GM12878 (cell line): ENCODE results near the gene DERA. TPM values are rescaled to one million over a fixed set of nuclear protein-coding genes. Genes with fewer than 3 reads are reported as not detected.

Experiments
- ATAC-seq: fragments of 200-7000 bp; cut with Tn5 transposase; 3 replicates; pipeline ENCODE4 v1.9.1; 2020; ENCODE audit warnings: mild to moderate bottlenecking, moderate library complexity
- BruUV-seq: library from RNA; stranded (reverse); fragments of 400-500 nt; replicated peaks from 2 replicates; lab custom pipeline; 2021; lab: Mats Ljungman, UMichigan
- CTCF ChIA-PET: fragments of 300-600 bp; sonication (Branson Sonifier 250); formaldehyde crosslinking; extraction: SDS; loops from one replicate; lab custom pipeline; 2021; ENCODE audit warnings: inconsistent platforms; lab: Yijun Ruan, JAX
- POLR2A ChIA-PET: fragments of 350-600 bp; formaldehyde crosslinking; extraction: SDS; loops from one replicate; lab custom pipeline; 2021; ENCODE audit warnings: inconsistent platforms; lab: Charles Lee
- RAD21 ChIA-PET: fragments of 300-600 bp; sonication (Branson Sonifier 250); formaldehyde crosslinking; loops from one replicate; lab custom pipeline; 2023; ENCODE audit warnings: antibody characterized with exemption; ENCODE audit not compliant: unreplicated experiment; lab: Charles Lee
- SMC1A ChIA-PET: fragments of 300-600 bp; sonication (Branson Sonifier 250); formaldehyde crosslinking; loops from one replicate; lab custom pipeline; 2023; ENCODE audit not compliant: unreplicated experiment, uncharacterized antibody; lab: Charles Lee
- DNase-seq: peaks from one replicate; pipeline ENCODE4 v3.0.0-alpha.2; 2011; ENCODE audit warnings: low read depth, low spot score
- FAIRE-seq: peaks from 3 replicates; lab custom pipeline; 2011; peaks lifted over from hg19 to GRCh38; lab: Jason Lieb, UNC
- H2AFZ ChIP-seq: 2 replicates; pipeline ENCODE4 v1.6.0; 2011; ENCODE audit warnings: low read depth, low read length, control low read depth; ENCODE audit not compliant: control insufficient read depth
- H3K27ac ChIP-seq: 2 replicates; pipeline ENCODE4 v1.5.1; 2011; ENCODE audit warnings: control low read depth; ENCODE audit not compliant: control insufficient read depth, insufficient read depth
- H3K27me3 ChIP-seq, 2 experiments: replicated peaks in 1 of 2; 2 replicates each; pipeline versions ENCODE4 v1.6.0 to v1.6.1; 2011; ENCODE audit warnings: low read length in 1 of 2; ENCODE audit not compliant: control insufficient read depth in 2 of 2, insufficient read depth in 2 of 2
- H3K36me3 ChIP-seq, 2 experiments: 2 replicates each; pipeline ENCODE4 v1.5.1; 2011; ENCODE audit warnings: low read length in 1 of 2; ENCODE audit not compliant: control insufficient read depth in 2 of 2, insufficient read depth in 2 of 2
- H3K4me1 ChIP-seq: 2 replicates; pipeline ENCODE4 v1.6.1; 2011; ENCODE audit warnings: mild to moderate bottlenecking, low read length, moderate library complexity, mixed read lengths; ENCODE audit not compliant: control insufficient read depth, insufficient read depth
- H3K4me2 ChIP-seq: 2 replicates; pipeline ENCODE4 v1.6.0; 2011; ENCODE audit warnings: control low read depth; ENCODE audit not compliant: control insufficient read depth, insufficient read depth
- H3K4me3 ChIP-seq: fragments of 200-600 bp; sonication (generic); 2 replicates; pipeline ENCODE4 v1.5.1; 2016
- H3K79me2 ChIP-seq: 2 replicates; pipeline ENCODE4 v1.6.0; 2011; ENCODE audit warnings: low read length; ENCODE audit not compliant: control insufficient read depth, insufficient read depth
- H3K9ac ChIP-seq: 2 replicates; pipeline ENCODE4 v1.8.0; 2011; ENCODE audit warnings: low read length, control low read depth, mixed read lengths; ENCODE audit not compliant: control insufficient read depth, insufficient read depth
- H3K9me3 ChIP-seq: replicated peaks from 3 replicates; pipeline ENCODE4 v1.5.1; 2011; ENCODE audit warnings: mild to moderate bottlenecking, low read length; ENCODE audit not compliant: control insufficient read depth, insufficient read depth
- H4K20me1 ChIP-seq: 2 replicates; pipeline ENCODE4 v1.6.0; 2011; ENCODE audit not compliant: control insufficient read depth, insufficient read depth
- ASH2L ChIP-seq: fragments of 300-600, 200-600 bp; sonication (generic); IDR thresholded peaks from 2 replicates; pipeline ENCODE4 v1.6.1; 2017; ENCODE audit warnings: low read depth, mild to moderate bottlenecking, borderline replicate concordance
- CHD2 ChIP-seq: IDR thresholded peaks from 2 replicates; pipeline ENCODE4 v1.6.1; 2011; ENCODE audit warnings: low read depth, low read length, improper control_type of control experiment, borderline replicate concordance
- IRF3 ChIP-seq: fragments of 450-650 bp; IDR thresholded peaks from 2 replicates; pipeline ENCODE4 v1.6.1; 2014; ENCODE audit warnings: mild to moderate bottlenecking
- NR2C2 ChIP-seq: IDR thresholded peaks from 2 replicates; pipeline ENCODE4 v1.6.1; 2011; ENCODE audit warnings: borderline replicate concordance, low read depth; ENCODE audit not compliant: control insufficient read depth, insufficient read length
- RAD21 ChIP-seq: IDR thresholded peaks from 2 replicates; pipeline ENCODE4 v1.6.1; 2011; ENCODE audit warnings: mild to moderate bottlenecking, low read depth, low read length, moderate library complexity; ENCODE audit not compliant: insufficient read depth
- SMC3 ChIP-seq: IDR thresholded peaks from 2 replicates; pipeline ENCODE4 v1.6.1; 2011; ENCODE audit warnings: low read length, improper control_type of control experiment, borderline replicate concordance
- SPI1 ChIP-seq: IDR thresholded peaks from 2 replicates; pipeline ENCODE4 v1.6.1; 2011; ENCODE audit warnings: low read depth, mild to moderate bottlenecking, low read length, moderate library complexity, borderline replicate concordance; ENCODE audit not compliant: insufficient read depth
- SRF ChIP-seq, 2 experiments: IDR thresholded peaks; 2 replicates each; pipeline ENCODE4 v1.6.1; 2011; ENCODE audit warnings: low read depth in 2 of 2, low read length in 2 of 2, mild to moderate bottlenecking in 1 of 2, moderate library complexity in 1 of 2
- ZNF24 ChIP-seq: fragments of 450-650 bp; IDR thresholded peaks from 2 replicates; pipeline ENCODE4 v1.6.1; 2017; ENCODE audit warnings: antibody characterized with exemption, mild to moderate bottlenecking
- ZSCAN29 ChIP-seq: fragments of 450-650 bp; IDR thresholded peaks from 2 replicates; pipeline ENCODE4 v1.6.1; 2017; ENCODE audit warnings: mild to moderate bottlenecking, moderate library complexity
- WGBS: methylation state at CpG from one replicate; pipeline ENCODE4 v1.1.6; 2016; ENCODE audit warnings: low lambda C conversion rate; ENCODE audit not compliant: insufficient replicate concordance, insufficient coverage; ENCODE audit errors: missing lambda C conversion rate; 5-methylcytosine and 5-hydroxymethylcytosine counted together
- in situ Hi-C: fragments of 300-500 bp; cut with MboI; formaldehyde crosslinking; loops from 9 replicates; pipeline ENCODE4 v1.14.3; 2018; ENCODE audit warnings: mixed read lengths
- intact Hi-C: fragments of 100-400 bp; cut with micrococcal nuclease; formaldehyde crosslinking; loops from one replicate; pipeline ENCODE4 v1.14.2; 2022; ENCODE audit not compliant: unreplicated experiment
- polyA plus RNA-seq, 11 experiments: library from polyadenylated mRNA; depleted of rRNA in 4 of 11; unstranded in 6 of 11; stranded (reverse) in 5 of 11; fragments of >200 nt; fragmentation: Nextera tagmentation in 4 of 11; fragmentation: Illumina TruSeq in 1 of 11; extraction: Ambion mirVana in 4 of 11; extraction: Trizol in 1 of 11; gene quantifications; 1 replicate in 1 of 11; 2 replicates in 10 of 11; pipeline versions ENCODE4 v1.2.1 to v1.2.3, GENCODE V29; 2011 to 2016; ENCODE audit warnings: inconsistent platforms in 2 of 11, missing spikeins in 2 of 11, low read depth in 1 of 11
- total RNA-seq, 4 experiments: library from RNA; depleted of rRNA in 3 of 4; stranded (reverse); fragments of >200 nt in 3 of 4; fragmentation: Illumina TruSeq in 1 of 4; extraction: Trizol in 1 of 4; gene quantifications; 2 replicates each; pipeline versions ENCODE4 v1.2.1 to v1.2.3, GENCODE V29; 2013 to 2021
- TF ChIP-seq, protein P1 (sequence below), 3 experiments: IDR thresholded peaks in 2 of 3; conservative IDR thresholded peaks in 1 of 3; 2 replicates each; pipeline ENCODE4 v1.5.1; 2011; ENCODE audit warnings: low read depth in 3 of 3, low read length in 3 of 3, mild to moderate bottlenecking in 3 of 3, control low read depth in 2 of 3, moderate library complexity in 2 of 3, inconsistent platforms in 1 of 3, mixed read lengths in 1 of 3; ENCODE audit not compliant: control insufficient read depth in 2 of 3, insufficient read depth in 1 of 3; ENCODE audit errors: extremely low read depth in 1 of 3

The DERA gene
- total and polyA plus RNA-seq, 10 of the 15 experiments (the other 5 are each of a cell fraction or from before 2014, with no cell fraction given): 34.9 to 97.1 (median 40.8) TPM

GRCh38 chr12:15982471-15982870 is 71.3 kb downstream of the DERA start:
- no peak for DNase-seq
- no peak overlapping the region for H2AFZ ChIP-seq
- no peak for FAIRE-seq
- no peaks in the 10 kb centered on the region for H3K27me3 ChIP-seq
- ChIA-PET POLR2A (no interaction called here), RAD21 (no interaction called here), CTCF (interaction anchor here (0.5 to 1.5 kb wide), 4 partner anchors 12 to 370 kb away, joined by 3 to 5 read pairs (median 4); no protein-coding TSS in a partner anchor), SMC1A (interaction anchor here (1.3 kb wide), 1 partner anchor 39 kb away, joined by 3 read pairs; no protein-coding TSS in a partner anchor)
- 99% methylated on average over 3 of the region's 3 CpGs for WGBS
- H3K4me2 ChIP-seq: no peak overlapping the region
- no peak for ATAC-seq
- in situ Hi-C loops (no loop called here), intact Hi-C loops (no loop called here)
- no peaks in the 10 kb centered on the region for H3K9me3 ChIP-seq
- no peak overlapping the region for H3K9ac ChIP-seq
- no peak for TF ChIP-seq ZNF24
- TF ChIP-seq SRF (IDR thresholded peaks at IDR 0.05; ENCODE audit: low read depth in 2 of 2, low read length in 2 of 2): no peak
- peak; percentile 6; the same call in 1 of the 2 replicates for TF ChIP-seq SMC3
- TF ChIP-seq SPI1: no peak
- TF ChIP-seq, protein P1, sequence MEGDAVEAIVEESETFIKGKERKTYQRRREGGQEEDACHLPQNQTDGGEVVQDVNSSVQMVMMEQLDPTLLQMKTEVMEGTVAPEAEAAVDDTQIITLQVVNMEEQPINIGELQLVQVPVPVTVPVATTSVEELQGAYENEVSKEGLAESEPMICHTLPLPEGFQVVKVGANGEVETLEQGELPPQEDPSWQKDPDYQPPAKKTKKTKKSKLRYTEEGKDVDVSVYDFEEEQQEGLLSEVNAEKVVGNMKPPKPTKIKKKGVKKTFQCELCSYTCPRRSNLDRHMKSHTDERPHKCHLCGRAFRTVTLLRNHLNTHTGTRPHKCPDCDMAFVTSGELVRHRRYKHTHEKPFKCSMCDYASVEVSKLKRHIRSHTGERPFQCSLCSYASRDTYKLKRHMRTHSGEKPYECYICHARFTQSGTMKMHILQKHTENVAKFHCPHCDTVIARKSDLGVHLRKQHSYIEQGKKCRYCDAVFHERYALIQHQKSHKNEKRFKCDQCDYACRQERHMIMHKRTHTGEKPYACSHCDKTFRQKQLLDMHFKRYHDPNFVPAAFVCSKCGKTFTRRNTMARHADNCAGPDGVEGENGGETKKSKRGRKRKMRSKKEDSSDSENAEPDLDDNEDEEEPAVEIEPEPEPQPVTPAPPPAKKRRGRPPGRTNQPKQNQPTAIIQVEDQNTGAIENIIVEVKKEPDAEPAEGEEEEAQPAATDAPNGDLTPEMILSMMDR (IDR thresholded peaks at IDR 0.05 in 2 of 3, conservative IDR thresholded peaks at IDR 0.05 in 1 of 3; ENCODE audit: control insufficient read depth in 2 of 3, extremely low read depth in 1 of 3, insufficient read depth in 1 of 3, low read depth in 3 of 3, low read length in 3 of 3): peak in 1 of 3 experiments; percentile 37; a peak in 1 of 6 replicates
- no peak for TF ChIP-seq IRF3
- no peak for TF ChIP-seq ASH2L
- TF ChIP-seq ZSCAN29: no peak
- no peak for TF ChIP-seq CHD2
- no peak for TF ChIP-seq NR2C2
- TF ChIP-seq RAD21: peak; percentile 38
- peaks cover 9% of the 10 kb centered on the region for H3K4me1 ChIP-seq
- peaks cover 0 to 4% of the 10 kb centered on the region in 2 experiments; a peak in 1 of 4 replicates for H3K36me3 ChIP-seq
- no peak overlapping the region for H3K27ac ChIP-seq
- no peaks in the 10 kb centered on the region for H4K20me1 ChIP-seq
- no peak overlapping the region for H3K4me3 ChIP-seq
- BruUV-seq: no TSS peak
- no peaks in the 10 kb centered on the region for H3K79me2 ChIP-seq
